Measurements from ENCODE around the gene MSANTD7. TPM values are rescaled to one million over a fixed set of nuclear protein-coding genes. Genes with fewer than 3 reads are reported as not detected.
A peak's percentile ranks its signal among the peaks of the same experiment; 100 is the strongest.
"Not testable (repeated sequence)": the region's sequence is repeated elsewhere in the genome, so short reads cannot be mapped to it uniquely, and the experiment has no call there.

The MSANTD7 gene
- polyA plus RNA-seq, 1 donor, result 10.8 TPM

DNA sequence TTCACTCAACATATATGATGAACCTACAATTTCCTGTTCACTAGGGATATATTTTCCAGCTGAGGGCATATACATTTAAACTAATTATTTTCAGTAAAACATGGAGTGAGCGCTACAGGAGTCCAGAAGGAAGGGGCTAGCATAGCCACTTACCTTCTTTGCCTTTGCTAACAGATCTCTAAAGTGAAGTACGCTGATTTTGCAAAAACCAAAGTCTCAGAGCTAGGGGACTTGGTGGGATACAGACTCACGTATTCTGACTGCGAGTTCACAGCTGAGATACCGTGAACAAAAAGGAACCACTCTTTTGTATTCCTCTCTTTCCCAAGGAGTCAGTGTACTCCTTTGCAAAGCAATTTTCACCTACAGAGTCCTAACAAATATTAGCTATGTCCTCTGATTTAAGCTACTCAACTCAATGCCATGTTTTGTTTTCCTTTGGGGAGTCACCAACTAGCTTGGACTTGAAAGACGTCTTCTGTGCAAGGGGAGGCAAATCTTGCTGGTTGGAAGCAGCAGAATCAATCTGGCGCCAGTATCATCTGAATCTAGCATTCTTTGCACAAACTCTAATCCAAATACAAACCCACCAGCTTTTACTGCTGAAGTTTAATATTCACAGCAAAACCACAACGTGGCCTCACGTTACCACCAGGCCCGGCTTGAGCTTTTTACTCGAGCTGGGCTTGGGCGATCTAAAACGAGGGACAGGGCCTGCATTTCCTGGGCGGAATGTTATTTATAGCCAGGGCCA lies 926 bp upstream of the MSANTD7 start:
- DNase-seq (ENCODE audit: low read depth), result peak; percentile 49

- no peak for DNase-seq (ENCODE audit: low read depth)
Measured at GRCh38 chr10:14838582-14839304, 637 bp downstream of the MSANTD7 start.

- no peak for DNase-seq (ENCODE audit: low read depth)
Measured at GRCh38 chr10:14839305-14839695, 1.2 kb downstream of the MSANTD7 start.

- DNase-seq (ENCODE audit: low read depth), result no peak
Measured at GRCh38 chr10:14840178-14840577, 2.1 kb downstream of the MSANTD7 start.

DNA sequence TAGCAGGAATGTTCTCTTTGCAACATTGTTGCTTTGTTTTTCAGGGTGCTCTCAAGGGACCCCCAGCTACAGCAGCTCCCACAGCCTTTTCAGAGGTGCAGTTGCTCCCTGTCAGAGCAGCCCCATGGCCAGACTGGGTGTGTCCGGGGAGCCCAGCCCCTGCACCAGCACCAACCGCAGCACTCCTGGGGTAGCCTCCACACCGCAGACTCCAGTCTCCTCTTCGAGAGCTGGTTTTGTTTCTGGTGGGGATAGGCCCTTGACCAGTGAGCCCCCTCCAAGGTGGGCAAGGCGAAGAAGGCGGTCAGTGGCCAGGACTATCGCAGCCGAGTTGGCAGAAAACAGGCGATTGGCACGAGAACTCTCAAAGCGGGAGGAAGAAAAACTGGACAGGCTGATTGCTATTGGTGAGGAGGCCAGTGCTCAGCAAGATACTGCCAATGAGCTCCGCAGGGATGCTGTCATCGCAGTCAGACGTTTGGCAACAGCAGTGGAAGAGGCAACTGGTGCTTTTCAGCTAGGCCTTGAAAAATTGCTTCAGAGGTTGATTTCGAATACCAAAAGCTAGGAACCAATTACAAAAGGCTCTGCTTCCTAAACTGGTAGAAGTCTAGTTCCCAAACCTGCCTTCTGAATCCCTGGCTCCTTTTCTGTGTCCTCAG lies 5.4 kb downstream of the MSANTD7 start:
- DNase-seq (ENCODE audit: low read depth), result no peak

DNA sequence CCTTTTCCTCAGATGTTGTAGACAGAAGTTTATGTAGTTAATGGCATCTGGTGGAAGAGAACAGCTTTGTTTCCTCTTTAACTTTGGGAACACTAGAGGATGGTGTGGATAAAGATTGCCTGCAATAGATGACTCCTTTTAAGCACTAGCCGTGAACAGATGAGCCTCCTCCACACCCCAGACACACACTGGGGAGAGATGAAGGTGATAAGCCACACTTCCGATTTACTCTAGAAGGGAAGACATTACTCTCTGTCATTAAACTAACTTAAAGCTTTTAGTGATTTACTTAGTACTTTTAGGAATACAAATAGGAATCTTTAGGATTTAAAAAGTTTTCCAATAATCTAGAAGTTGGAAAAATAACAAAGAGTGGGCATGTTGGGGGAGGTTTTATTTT lies 6.8 kb downstream of the MSANTD7 start:
- no peak for DNase-seq (ENCODE audit: low read depth)

- DNase-seq (ENCODE audit: low read depth), result no peak
Measured at GRCh38 chr10:14852236-14852635, 14.1 kb downstream of the MSANTD7 start.

DNA sequence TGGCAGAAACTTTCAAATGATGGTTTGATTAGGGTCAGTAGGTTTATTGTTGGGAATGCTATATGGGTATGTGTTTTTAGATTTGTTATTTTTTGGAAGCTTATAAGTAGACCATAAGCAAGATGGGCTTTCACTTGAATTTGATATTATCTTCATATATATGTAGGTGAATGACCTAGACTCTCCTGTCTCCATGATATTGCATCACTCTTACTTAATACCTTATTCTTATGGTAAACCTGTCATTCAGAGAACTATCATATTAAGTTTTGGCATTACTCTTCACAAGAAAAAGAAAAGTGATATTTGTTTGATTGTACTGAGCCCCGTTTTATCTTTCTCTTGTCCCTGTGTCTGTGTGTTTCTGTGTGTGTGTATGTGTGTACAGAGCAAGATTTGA lies 17.3 kb downstream of the MSANTD7 start:
- no peak for DNase-seq (ENCODE audit: low read depth)

GRCh38 chr10:14858338-14858960 lies 20.3 kb downstream of the MSANTD7 start:
- DNase-seq (ENCODE audit: low read depth), result no peak

DNA sequence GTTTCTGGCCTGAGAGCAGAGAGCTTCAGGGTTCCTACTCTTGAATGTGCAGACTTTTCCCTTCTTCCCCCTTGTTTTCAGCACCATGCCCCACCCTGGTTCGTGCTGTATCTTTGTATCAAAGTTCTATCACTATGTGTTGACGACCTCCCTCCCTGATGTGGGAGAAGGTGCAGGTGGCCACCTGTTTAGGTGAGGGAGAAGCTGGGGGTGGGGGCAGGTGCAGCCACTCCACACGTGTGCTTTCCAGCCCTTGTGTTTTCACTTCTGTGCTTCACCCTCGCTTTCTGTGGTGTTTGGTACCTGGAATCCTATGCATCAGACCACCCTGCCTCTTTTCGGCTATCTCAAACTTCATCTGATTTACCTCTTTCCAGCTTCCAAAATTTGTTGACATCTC lies 20.9 kb downstream of the MSANTD7 start:
- no peak for DNase-seq (ENCODE audit: low read depth)

DNA sequence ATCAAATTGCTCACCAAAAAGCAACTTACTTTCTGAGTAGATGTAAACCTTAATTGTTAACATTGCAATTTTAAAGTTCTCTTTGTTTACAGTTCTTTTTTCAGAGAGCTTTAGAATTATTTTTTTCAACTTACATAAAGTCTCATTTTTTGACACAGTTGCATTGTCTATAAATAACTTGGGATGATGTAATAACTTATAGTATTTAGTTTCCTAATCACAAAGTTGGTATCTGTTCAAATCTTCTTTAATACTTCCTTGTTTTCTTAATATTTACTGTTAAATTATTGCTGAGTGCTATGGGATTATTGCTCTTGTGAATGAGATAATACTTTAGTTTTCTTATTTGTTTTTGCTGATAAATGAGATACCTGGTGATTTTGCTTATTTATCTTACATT lies 21.7 kb downstream of the MSANTD7 start:
- DNase-seq (ENCODE audit: low read depth), result no peak

DNA sequence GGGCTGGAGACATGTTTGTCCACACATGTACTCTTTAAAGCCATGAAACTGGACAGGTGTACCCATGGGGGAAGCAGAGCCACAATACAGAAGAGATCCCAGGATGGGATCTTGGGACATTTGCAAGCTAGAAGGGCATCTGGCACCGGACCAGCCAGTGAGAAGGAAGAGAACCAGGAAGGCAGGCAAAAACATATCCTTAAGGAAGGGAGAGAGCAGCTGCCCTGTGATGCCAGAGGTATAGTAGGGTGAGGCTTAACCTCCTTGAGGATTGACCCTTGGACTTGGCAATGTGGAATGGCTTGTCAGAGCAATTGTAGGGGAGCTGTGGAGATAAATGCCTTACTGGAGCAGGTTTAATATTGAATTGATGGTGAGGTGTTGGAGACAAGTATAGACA lies 22.7 kb downstream of the MSANTD7 start:
- DNase-seq (ENCODE audit: low read depth), result no peak

DNA sequence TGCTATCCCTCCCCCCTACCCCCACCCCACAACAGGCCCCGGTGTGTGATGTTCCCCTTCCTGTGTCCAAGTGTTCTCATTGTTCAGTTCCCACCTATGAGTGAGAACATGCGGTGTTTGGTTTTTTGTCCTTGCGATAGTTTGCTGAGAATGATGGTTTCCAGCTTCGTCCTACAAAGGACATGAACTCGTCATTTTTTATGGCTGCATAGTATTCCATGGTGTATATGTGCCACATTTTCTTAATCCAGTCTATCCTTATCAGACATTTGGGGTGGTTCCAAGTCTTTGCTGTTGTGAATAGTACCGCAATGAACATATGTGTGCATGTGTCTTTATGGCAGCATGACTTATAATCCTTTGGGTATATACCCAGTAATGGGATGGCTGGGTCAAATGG lies 26.4 kb downstream of the MSANTD7 start:
- DNase-seq (ENCODE audit: low read depth), result not testable (repeated sequence)

- DNase-seq (ENCODE audit: low read depth), result not testable (repeated sequence)
Measured at GRCh38 chr10:14864871-14865270, 26.8 kb downstream of the MSANTD7 start.

DNA sequence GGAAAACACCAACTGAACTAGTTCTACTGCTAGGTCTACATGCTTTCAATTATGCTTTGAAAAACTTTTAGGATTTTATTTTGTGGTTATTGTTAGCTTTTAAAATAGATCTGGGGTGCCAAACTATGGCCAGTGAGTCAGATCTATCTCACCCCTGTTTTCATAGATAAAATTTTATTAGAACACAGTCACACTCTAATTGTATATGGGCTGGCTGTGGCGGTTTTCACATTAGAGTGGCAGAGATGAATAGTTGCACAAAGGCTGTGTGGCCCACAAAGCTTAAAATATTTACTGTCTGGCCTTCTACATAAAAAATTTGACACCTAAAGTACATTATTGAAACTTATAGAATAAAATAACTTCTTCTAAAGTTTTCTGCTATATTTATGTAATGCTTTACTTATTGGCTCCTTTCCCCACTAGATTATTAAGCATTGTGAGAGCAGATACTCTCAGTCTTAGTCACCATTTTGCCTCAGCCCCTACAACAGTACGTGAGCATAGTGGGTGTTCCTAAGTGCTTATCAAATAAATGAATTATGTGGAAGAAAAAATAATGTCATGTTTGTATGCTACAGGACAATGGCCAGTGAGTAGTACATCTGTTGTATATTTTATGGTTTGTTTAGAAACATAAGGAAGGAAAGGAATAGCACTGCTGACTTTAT lies 35.1 kb downstream of the MSANTD7 start:
- no peak for DNase-seq (ENCODE audit: low read depth)

- no peak for DNase-seq (ENCODE audit: low read depth)
Measured at GRCh38 chr10:14875941-14876340, 37.8 kb downstream of the MSANTD7 start.

DNA sequence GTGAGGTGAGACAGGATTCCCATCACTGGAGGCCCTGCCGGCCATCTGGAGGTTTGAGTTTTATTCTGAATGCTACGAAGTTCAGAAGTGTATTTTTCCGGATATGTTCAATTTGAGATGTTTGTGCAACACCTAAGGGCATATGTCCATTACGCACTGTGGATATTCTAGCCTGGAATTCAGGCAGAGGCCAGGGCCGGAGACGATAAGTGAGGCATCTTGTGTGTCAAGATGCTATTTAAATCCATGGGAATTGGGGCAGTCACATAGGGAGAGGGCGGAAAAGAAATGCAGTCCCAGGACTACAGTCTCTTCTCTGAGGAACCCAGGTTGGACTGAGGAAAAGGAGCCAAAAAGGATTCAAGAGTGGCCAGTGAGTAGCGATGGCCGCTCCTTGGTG lies 38.7 kb downstream of the MSANTD7 start:
- DNase-seq (ENCODE audit: low read depth), result no peak

- DNase-seq (ENCODE audit: low read depth), result peak; percentile 78
Measured at GRCh38 chr10:14878266-14879123, 40.4 kb downstream of the MSANTD7 start, which contains the start of gene SUV39H2. Gene SUV39H2 (plus strand): TSS chr10:14878866. CDS start chr10:14878889, 23 bp downstream.

DNA sequence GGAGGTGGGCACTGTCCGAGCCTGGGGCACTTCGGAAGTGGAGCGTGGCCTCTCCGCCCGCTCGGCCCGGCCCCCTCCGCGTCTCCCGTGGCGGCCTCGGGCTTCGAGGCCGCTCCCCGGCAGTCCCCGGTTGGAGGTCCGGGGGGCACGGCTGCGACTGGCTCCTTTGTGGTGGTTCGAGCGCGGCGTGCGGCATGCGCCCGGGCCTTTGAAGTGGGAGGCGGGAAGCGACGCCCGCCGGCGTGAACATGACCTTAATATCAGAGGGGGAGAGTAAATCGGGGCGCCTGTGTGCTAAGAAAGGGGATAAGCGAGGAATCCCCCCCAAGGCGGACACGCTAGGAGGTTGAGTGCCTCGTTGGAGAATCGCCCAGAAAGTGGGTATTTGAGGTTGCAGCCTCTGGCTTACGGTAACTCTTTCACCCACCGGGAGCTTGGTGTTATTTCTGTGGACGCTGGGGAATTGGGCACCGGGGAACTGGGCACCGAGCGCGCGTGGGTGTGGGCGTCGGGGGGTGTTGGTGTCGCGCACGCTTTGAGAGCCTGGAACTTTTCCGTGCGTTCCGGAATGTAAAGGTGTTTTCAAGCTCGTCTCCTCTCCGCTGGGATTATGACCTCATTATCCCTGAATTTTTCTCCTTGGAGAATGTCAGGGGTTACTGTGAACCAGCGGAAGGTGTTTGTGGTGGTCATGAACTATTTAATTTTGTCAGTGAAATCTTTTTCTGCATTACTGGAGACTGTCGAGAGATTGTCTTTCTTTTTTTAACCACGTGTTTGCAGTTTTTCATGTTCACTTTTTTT lies 41.2 kb downstream of the MSANTD7 start:
- no peak for DNase-seq (ENCODE audit: low read depth)

DNA sequence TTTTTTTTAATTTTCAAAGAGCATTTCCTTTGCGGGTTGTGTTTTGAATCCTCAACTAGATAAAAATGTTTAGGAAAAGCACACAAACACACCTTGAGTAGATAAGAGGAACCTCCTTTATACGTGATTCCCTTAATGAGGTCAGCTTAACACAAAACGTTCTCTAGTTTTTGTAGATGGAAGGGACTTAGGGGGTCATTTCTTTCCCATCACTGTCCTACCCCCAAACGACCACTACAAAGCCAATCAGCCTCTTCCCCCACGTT lies 41.8 kb downstream of the MSANTD7 start:
- no peak for DNase-seq (ENCODE audit: low read depth)

Data from forelimb muscle (tissue), 1 donor.